NCI-H1417 (cell line): ENCODE data around the gene RC3H2.

Experiments
- DNase-seq, 3 experiments: peaks; one replicate each; lab custom pipeline; 2025; lab: John Stamatoyannopoulos, UW

The RC3H2 gene, protein sequence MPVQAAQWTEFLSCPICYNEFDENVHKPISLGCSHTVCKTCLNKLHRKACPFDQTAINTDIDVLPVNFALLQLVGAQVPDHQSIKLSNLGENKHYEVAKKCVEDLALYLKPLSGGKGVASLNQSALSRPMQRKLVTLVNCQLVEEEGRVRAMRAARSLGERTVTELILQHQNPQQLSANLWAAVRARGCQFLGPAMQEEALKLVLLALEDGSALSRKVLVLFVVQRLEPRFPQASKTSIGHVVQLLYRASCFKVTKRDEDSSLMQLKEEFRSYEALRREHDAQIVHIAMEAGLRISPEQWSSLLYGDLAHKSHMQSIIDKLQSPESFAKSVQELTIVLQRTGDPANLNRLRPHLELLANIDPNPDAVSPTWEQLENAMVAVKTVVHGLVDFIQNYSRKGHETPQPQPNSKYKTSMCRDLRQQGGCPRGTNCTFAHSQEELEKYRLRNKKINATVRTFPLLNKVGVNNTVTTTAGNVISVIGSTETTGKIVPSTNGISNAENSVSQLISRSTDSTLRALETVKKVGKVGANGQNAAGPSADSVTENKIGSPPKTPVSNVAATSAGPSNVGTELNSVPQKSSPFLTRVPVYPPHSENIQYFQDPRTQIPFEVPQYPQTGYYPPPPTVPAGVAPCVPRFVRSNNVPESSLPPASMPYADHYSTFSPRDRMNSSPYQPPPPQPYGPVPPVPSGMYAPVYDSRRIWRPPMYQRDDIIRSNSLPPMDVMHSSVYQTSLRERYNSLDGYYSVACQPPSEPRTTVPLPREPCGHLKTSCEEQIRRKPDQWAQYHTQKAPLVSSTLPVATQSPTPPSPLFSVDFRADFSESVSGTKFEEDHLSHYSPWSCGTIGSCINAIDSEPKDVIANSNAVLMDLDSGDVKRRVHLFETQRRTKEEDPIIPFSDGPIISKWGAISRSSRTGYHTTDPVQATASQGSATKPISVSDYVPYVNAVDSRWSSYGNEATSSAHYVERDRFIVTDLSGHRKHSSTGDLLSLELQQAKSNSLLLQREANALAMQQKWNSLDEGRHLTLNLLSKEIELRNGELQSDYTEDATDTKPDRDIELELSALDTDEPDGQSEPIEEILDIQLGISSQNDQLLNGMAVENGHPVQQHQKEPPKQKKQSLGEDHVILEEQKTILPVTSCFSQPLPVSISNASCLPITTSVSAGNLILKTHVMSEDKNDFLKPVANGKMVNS

DNA sequence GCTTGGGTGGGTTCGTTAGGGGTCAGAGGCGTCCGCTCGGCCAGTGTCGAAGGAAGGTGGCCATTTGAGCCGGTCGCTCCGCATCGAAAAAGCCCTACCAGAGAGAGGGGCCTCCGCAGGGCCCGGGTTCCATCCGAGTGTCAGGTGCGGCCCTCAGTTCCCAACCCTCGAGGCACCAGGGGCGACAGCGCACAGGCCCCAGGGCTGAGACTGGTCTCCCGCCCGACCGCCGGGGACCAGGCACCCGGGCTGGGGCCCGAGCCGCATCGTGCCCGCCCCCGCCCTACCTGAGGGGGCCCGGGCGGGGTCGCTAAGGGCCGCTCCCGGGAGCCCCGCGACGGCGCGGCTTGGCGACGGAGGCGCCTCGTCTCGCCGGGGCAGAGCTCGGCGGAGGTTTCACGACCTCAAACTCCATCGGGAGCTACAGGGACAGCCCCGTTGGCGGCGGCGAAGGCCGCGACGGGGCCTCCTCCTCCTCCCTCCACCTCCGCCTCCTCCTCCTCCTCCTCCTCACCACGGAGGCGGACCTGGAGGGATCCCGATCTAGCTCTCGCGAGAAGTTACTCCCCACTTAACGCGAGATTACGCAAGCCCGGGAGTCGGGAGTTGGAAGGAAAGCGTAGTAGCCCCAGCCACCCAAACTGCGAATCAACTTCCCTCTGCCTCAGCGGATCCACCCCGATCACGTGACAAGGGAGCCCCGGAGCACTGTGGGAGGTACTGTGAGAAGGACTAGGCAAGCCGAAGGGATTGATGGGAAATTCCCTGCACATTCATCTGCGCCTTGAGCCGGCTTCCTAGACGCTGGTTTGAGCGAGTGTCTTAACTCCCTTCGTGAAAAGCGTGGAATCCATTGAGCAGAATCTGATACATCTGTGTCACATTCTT, at the start of gene RC3H2:
Gene RC3H2 (minus strand): TSS at position 537 of the 888 bp plus-strand sequence. CDS start 7,850 bp downstream, outside the sequence.
- DNase-seq, result peak; percentile 97 to 100 (median 100)

DNA sequence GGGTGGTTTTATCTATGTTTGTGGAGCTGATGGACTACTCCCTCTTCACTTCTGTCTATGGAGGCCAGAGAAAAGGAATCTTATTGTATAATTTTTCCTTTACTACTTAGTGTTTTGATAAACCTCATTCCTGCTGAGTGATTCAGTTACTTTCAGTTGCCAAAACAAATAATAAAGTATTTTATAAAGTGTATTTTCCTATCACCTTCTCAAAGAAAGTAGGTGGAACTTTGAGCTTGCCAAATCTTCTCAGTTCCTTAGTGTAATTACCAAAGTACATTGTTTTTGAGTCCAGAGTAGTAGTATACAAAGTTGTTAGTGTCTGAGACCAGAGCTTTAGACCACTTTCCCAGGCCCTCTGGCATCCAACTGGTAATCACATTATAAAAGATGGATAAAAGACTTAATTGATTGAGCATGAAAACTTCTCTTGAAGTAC, 49.1 kb upstream of the RC3H2 start:
- no peak for DNase-seq

DNA sequence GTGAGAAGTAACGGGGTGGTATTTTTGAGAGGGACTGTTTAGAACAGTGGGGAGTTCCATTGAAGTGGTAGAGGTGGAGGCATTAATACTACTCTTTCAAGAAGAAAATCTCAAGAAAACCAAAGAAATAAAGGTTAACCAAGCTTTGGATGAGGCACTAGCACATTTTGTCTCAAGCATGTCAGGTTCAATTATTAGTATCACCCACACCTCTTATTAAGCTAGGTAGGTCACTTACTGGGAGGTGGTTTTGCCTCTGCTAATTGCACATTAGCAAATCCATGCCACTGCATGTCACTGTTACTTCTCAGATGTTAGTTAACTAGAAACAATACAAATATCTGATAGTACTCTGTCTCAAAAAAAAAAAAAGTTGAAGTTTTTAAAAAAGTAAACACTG, 45.9 kb upstream of the RC3H2 start:
- DNase-seq, result no peak

DNA sequence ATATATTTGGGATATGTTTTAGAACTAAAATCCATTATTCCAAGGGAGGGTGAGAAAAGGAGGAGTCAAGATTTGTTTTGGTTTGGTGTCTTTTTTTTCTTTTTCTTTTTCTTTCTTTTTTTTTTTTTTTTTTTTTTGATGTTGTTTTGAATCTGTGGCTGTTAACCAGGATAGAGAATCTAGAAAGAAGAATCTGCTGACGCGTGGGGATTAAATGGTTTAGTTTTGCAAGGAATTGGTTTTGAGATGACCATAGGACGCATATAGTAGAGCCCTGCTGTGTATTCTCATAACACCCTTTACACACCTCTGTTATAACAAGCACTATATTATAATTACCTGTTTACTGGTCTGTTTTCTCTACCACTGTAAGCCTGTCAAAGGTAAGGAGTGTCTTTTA, 45.1 kb upstream of the RC3H2 start:
- DNase-seq, result no peak

DNA sequence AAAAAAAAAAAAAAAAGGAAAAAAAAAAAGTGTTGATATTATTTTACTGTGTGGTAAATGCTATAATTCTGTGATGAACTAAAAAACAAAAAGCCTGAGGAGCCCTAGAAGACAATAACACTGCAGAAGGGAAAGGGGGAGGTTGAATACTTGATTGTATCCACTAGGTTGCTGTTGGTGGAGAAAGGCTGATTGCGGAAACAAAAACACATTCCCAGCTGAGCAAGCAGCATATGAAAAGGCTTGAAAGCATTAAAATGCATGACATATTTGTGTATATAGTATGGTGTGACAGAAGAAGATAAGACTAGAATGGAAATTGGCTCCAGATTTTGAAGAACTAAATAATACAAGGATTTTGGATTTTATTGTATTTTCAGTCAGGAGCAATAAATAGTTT, 44.5 kb upstream of the RC3H2 start:
- DNase-seq, result no peak

DNA sequence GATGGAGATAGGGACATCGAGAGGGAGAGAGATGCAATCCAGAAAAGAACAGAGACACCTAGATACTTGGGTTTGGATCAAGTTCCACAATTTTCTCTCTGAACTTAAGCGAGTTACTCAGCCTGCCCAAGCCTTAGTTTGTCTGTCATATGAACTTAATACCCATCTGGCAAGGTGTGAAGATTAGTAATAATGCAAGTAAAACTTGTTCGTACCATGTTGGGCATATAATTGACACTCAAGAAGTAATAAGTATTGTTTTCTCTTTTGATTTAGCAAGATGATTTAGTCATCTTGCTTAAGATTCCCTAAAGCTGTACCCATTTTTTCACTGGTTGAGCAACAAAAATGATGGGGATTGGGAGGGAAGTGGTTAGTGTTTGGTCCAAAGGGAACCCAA, 43.2 kb upstream of the RC3H2 start:
- no peak for DNase-seq

DNA sequence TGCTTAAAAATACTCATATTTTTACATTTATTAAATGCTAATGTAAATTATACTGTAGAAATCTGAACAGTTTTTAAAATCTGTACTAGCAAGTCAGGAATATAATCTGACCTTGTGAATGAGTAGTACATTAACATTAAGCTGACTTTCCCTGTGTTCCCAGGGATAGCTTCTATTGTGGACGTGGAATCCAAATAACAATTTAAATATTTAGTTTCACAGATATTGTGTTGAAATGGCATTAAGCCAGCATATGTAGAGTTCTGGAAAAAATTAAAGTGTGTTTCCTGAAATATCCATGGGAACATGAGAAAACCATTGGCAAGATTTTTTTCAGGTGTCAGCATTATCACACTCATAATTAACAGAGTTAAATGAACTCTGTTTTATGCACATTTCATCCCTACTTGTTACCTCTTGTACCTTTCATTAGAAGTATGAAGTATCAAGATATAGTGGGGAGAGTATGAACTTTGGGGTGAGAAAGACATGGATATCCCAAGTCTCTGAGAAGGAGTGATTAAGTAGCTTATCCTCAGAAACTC, 41.4 kb upstream of the RC3H2 start:
- DNase-seq, result no peak

DNA sequence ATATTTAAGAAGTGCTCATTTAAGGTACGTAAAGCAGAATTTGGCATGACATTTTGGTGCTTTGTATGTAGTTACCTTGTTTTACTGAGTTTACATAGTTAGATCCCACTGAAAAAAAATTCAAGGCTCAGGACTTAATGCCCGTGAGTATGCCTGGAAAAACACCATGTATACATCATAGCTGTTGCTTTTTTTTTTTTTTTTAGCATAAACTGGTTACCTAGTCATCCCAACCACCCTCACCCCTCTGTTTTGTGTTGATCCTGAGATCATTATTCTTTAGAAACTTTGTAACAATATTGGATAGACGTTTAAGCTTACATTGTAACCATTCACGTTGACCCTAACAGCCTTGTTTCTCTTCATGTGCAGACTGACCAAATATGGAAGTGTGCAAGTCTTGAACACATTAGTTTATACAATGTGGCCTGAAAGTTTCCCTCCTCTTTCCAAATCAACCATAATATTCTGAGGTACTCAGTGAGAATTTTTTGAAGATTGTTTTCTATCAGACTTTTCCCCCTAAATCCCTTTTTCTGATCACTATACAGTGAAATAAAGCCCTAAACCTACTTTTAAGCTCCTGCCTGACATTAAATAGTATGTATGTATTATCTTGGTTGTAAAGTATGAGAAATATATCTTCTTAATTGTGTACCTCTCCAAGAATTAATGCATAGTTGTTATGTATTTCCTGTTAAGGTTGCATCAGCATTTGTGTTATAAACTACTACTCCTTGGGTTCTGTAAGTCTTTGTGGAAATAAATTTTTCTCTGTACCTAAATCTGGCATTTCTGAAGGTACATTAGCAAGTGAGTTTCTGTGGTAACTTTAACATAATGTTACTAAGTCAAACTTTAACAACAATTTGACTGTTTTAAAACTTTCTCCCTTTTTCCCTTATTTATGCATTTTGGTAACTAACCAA, 40.1 kb upstream of the RC3H2 start:
- DNase-seq, result no peak

DNA sequence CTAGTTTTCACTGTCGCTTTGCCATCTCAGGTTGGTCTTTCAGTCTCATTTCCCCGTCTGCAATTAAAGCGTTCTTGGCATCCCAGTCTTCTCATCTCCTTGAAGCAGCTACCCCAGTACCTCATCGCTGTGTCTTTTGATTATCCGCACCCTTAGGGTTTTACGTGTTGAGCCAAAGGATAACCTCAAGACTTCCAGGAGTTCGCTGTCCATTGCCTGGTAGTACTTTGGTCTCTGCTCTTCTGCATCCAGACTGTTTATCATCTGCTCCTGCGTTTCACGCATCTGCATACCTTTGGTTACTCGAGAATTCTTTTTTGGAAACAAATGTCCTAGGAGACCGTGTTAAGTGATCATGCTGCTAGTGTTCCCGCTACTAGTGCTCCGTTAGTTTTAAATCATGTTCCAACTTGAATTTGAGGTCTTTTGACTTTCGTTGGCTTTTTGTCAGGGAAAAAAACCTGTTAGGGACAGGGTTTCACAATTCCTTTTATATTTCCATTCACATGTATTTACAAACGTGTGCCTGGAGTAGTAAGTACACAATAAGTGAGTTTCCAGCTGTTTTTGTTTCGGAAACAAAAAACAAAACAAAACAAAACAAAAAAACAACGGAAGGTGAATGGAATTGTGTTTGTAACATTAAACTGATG, 36.5 kb upstream of the RC3H2 start:
- no peak for DNase-seq

DNA sequence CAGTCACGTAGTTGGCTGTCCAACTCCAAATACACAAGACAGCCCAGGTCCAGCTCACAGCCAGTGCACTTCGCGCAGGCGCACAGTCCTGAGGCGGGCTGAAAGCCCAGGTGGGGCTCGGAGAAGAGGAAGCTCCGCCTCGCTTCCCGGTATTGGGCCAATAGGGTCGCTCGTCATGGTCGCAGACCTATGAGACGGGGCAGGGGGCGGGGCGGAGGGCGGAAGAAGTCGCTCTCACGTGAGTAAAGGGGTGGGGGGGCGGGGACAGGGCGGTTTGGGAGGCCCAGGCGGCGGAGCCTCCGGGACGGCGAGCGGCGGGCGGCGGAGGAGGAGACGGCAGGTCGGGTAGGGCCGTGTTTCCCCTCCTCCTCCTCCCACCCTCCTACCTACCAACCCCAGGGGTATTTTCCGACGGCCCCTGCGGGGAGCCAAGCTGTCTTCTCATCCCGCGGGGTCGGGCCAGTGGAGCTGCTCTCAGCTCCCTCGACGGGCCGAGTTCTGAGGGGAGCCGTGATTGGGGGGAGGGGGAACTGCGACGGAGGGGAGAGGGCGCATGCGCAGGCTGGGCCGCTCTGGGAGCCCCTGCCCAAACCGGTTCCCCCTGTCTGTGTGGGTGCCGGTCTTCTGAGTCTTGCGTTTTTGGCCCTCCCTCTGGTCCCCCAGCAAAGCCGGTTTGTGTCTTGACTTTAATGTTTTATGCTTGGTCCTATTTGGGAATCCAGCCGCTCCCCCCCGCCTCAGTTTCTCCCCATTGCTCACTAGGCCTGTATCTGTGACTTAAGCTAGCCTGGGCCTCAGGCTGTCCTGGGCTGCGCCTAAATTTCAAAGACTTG, 35.8 kb upstream of the RC3H2 start, which contains the start of gene RABGAP1:
Gene RABGAP1 (plus strand): TSS at position 272 of the 833 bp plus-strand sequence. CDS start 16,040 bp downstream, outside the sequence.
- peak; percentile 92 to 99 (median 98) for DNase-seq

DNA sequence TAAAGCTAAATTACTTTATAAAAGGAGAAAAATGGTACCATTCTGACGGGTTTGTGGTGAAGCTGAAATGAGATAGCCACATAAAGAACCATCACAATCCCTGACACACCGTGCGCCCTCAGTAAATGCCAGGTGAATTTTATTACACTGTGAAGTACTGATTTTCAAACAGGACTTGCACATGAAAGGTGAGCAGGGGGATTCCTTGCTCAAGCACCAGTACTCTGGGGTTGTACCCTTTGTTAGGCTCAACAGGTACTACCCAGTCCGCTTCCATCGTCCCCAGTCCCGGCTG, 35.2 kb upstream of the RC3H2 start:
- no peak for DNase-seq

DNA sequence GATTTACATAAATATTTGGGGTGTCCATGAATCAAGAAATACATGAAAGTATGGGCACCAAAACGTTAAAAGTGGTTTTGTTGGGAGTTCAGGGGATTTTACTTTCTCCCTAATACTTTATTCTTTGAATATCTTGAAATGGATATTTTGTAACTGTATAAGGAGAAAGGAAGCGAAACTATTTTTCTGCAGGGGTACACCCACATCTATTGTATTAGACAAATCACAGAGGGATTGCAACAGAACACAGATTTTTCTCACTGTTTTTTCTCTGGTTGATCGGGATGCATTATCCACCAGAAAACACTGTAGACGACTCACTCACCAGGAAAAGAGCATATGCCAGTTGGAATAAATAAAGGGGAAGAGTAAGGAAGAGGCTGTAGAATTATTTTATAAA, 34.4 kb upstream of the RC3H2 start:
- no peak for DNase-seq

DNA sequence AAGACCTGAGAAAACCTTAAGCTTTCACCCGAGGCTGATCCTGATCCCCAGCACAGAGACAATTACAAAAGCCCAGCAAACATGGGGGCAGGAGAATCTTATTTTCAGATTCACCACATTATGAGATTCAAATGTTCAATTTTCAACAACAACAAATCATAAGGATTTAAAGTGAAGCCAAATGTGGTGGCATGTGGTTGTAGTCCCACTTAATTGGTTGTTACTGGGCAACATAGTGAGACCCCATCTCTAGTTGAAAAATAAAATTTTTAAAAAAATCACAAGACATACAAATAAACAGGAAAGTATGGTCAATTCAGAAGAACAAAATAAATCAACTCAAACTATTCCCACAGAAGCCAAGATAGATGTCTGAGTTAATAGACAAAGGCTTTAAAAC, 31.7 kb upstream of the RC3H2 start:
- no peak for DNase-seq

DNA sequence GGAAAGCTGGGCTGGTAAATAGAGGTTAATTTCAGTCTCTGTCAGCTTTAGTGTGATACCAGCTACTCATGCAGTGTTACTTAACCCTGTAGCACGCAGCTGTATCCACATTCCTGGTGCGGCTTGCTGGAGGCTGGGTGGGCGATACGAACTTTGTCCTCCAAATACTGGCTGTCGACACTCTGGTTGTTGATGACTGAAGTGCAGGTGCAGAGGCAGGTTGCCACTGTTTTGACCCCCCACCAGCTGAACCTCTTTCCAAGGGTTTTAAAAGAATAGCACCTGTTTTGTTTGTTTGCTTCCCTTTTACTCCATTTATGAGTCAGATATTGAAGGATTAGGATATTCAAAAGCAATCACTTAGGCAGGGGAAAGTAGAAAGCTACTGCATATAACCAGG, 31.3 kb upstream of the RC3H2 start:
- peak in 1 of 3 experiments; percentile 16 for DNase-seq

DNA sequence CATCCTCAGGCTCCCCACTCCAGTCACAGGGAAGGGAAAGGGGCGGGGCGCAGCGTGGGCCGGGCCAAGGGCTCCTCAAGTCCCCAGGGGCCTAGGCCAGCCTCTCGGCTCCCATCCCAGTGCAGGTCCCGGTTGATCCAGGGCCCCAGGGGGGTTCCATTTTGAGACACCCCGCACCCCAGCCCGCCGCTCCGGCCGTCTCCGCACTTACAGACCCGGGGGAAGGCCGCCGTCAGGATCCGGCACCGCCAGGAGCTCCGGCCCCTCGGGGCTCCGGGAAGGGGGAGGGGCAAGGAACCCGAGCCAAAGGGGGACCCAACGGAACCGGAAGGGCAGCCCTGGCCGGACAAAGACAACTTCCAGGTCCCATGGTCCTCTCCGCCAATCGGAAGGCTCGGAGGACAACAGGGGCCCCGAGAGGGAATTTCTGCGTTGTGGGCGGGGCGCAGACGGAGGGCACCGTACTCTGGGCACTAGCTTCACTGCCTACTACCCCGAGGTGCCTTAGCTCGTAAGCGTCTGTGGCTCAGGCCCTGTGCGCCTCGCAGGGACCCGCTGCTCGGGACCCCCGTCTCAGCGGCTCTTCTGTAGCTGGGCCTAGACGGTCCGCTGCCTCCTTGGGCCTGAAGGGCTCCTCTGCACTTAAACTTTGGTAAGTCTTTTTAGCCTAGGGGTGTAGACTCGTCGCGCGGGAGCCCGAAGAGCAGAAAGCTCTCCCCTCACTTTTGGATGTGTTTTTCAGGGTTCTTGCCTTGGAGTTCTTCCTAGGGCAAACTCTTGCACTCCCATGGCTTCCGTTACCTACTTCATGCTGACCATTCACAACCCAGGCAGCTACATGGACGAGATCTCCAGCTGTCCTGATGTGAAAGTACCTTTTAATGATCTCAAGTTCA, 26.3 kb upstream of the RC3H2 start, which contains the start of gene ZBTB26:
Gene ZBTB26 (minus strand): TSS at position 287 of the 896 bp plus-strand sequence. CDS start 11,578 bp downstream, outside the sequence.
- peak; percentile 81 to 98 (median 95) for DNase-seq

DNA sequence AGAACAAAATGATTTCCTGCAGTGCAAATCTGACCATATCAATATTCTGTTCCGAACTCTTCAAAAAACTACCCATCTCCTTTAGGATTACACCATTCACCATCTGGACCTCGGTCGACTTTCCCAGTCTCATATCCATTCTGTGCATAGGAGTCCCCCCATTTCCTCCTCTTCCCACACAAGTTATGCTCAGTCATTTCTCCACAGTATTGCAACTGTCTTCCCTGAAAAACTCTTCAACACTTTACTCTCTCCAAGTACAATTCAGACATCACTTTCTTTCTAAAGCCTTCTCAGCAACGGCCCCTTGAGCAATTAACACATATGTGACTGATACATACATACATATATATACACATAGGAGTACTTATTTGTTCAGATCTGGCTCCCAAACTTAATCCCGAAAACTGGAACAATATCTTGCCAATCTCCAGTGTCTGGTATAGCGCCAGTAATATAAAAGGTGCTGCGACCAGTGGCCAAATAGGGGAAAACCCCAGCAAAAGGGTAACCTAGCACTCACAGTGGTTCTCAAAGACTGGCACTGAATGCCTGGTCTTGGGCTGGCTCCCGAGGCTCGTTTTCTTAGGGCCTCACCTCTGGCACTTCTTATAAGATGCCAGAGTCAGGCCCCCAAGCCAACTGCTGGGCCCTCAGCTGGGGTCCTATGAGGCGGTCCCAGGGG, 25.5 kb upstream of the RC3H2 start:
- DNase-seq, result peak in 1 of 3 experiments; percentile 27
